HG03039 (cell line): ENCODE measurements around the gene AURKA.
"Not testable (repeated sequence)": the region's sequence is repeated elsewhere in the genome, so short reads cannot be mapped to it uniquely, and the experiment has no call there.

Experiments
- ATAC-seq: cut with Tn5 transposase; IDR thresholded peaks from one replicate; pipeline ENCODE4 v1.9.1; 2021; ENCODE audit warnings: mild to moderate bottlenecking, moderate library complexity; ENCODE audit not compliant: unreplicated experiment

Gene AURKA

DNA sequence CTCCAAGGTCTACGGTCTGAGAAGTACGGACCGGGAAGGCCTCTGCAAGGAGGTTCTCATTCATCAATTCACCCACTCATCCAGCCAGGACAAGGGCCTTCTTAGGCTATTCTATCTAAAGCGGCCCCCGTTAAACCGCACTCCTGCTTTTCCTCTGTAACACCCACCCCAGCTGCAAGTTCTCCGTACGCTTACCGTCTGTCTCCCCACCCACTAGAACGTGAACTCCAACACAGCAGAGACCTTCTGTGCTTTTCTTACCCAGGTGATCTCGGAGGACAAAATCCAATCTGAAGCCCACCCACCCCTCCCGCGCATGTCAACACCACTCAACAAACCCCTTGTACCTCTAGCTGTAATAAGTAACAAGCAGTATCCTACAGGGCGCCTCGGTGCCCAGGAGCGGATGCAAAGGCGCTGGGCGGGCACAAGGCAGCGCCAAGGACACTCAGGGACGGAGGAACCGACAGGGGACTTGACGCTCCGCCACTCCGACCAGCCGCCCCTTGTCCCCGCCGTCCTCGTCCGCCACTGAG lies 351 bp downstream of the AURKA start:
- peak; percentile 22 for ATAC-seq

DNA sequence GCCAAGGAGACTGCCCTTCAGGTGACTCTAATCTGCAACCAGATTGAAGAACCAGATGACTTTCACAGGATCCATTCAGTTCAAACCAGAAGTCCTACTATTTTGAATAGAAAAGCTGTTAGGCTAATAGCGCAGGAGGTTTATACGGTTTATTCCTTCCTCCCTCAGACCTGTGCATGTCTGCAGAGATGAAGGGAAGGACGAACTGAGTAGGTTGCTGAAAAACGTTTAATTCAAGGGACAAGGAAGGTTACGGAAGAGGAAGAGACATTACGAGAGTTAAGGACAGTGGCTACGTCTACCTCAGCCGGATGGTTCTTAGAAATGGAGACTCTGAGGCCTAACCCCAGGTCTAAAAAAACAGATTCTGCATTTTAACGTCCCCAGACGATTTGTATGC lies 978 bp downstream of the AURKA start:
- ATAC-seq = no peak

DNA sequence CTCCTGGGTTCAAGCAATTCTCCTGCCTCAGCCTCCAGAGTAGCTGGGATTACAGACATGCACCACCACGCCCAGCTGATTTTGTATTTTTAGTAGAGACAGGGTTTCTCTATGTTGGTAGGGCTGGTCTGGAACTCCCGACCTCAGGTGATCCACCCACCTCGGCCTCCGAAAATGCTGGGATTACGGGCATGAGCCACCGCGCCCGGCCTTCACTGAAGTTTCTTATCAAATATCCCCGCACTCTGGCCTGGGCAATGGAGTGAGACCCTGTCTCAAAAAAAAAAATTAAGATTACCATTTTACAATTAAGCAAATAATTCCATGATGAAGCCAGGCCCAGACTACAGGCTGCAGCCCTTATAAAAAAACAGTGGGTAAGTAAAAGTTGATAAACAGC lies 1.6 kb downstream of the AURKA start:
- ATAC-seq = not testable (repeated sequence)

DNA sequence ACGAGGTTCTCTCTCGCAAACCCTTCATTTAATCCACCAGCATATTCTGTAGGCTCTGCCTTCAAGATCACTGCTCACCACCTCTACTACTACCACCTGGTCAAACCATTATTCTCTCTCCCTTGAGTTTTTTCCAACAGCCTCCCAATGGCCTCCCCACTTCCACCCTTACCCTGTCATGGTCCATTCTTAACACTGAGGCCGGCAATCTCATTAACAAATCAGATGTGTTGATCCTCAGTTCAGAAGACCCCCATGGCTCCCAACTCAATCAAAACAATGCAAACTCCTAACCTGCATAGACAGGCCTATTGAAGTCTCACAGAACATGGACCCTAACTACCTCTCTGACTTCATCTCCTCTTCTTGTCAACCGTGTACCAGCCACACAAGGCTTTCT lies 2.2 kb downstream of the AURKA start:
- ATAC-seq = no peak

DNA sequence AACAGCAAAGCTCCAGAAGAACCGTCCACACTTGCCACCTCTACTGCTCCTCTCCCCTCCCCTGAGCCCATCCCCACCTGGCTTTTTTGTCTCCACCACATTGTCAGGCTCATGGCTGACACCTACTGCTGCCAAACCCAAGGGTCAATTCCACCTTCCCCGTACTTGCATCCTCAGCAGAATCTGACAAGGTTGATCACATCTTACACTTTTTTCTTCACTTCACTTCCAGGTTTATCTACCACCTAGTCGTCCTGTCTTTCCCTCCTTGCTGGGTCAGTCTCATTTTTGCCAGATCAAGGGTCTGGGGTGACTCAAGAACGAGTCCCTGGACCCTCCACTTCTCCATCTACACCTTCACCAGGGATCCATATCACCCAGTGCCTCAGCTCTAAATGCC lies 3.1 kb downstream of the AURKA start:
- no peak for ATAC-seq

DNA sequence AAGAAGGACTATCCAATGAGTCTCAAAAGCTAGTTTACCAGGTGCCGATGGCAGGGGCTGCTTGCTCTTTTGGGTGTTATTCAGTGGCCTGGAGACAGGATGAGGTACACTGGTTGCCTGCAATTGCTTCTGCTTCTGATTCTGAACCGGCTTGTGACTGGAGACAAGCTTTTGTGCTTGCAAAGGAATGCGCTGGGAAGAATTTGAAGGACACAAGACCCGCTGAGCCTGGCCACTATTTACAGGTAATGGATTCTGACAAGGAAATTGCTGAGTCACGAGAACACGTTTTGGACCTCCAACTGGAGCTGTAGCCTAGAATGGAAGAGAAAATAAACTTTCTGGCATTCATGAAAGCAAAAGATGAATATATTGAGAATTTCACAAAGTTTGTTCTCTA lies 5.8 kb downstream of the AURKA start:
- ATAC-seq = no peak

DNA sequence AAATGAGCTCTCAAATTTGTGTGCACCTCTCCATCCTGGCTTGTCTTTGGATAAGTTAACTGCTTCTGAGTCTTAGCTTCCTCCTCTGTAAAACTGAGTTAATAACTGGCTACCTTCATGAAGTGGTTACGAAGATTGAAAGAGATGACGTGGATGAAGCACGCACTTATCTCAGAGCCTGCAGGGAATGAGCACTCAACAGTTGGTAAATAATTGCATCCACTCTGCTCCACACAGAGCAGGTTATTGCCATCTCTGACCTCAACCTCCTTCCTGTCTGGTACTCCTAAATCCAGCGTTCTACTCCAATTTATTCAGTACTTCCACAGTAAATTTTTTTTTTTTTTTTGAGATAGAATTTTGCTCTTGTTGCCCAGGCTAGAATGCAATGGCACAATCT lies 6.9 kb downstream of the AURKA start:
- ATAC-seq = no peak

DNA sequence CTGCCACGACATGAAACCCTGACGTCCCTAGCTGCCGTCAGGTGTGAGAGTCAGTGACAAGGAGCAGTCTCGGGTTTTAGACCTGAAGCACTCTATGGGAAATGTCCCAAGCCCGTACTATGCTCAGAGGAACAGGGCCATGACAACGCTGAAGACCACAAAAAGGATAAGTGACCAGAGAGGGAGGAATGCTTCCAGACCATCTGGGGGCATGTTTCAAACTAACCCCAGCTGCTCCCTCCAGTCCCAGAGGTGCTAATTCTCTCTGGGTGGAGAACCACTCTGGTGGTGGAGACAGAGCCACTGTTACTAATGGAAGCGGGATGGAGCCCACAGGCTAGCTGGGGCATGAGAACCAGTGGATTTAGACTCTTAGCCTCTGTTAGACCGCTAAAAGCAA lies 8.7 kb downstream of the AURKA start:
- ATAC-seq = no peak

DNA sequence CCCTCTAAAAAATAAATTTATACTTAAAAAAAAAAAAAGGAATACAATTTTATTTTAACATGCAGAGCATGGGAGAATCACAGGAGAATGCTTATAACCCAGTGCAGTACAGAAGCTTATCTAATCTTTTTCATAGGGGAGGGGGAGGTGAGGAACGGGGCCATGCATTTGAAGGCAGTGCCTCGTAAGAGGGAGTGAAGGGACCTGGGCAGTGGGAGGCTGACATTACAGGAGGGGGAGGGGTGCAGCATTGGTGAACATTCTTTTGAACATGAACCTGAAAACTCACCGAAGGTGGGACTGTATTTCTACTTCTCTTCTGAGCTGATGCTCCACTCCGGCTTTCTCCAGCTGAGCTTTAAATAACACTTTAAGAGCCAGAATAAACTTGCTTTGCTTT lies 9.3 kb downstream of the AURKA start:
- no peak for ATAC-seq

DNA sequence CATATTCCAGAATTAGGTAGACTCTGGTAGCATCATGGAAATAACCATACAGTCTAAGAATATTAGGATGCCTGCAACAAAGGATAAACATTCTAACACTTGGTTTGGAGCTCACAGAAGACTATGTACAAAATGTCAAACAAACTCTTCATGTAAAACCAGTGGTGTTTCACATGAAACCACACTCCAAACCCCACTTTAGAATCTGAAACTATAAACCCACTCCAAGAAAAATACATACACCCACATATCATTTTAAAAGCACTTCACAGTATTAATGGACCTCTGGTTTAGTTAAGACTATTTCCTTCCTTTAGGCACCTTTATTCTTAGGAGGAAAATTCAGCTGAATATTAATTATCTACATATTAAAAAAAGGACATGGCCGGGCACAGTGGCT lies 10.5 kb downstream of the AURKA start:
- no peak for ATAC-seq

DNA sequence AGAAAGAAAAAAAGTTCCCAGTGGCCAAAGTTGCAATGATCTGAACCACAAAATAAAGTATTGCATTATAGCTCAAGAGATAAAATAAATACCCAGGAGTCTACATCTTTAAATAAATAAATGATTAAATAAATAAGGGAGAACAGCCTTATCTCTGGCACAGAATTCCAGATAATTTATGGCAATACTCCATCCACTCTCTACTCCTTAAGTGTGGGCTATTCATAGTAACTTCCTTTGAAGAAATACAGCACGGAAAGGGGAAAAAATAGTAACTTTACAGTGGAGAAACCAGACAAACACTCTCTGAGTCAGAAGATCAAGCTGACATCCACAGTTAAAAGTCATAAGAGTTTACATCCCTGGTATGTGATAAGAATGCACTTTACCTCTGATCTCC lies 11.6 kb downstream of the AURKA start:
- no peak for ATAC-seq

DNA sequence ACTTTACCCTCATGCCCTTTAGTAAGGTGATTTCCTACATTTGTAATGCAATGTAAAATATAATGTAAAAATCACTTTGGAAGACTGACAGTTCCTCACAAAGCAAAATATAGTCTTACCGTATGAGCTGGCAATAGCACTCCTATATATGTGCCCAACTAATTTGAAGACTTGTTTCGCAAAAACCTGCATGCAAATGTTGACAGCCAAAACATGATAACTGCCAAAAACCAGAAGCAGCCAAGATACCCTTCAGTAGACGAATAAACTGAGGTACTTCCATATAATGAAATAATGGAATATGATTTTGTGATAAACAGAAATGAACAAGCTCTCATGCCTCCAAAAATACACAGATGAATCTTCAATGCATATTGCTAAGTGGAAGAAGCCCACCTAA lies 13.6 kb downstream of the AURKA start:
- ATAC-seq = no peak

DNA sequence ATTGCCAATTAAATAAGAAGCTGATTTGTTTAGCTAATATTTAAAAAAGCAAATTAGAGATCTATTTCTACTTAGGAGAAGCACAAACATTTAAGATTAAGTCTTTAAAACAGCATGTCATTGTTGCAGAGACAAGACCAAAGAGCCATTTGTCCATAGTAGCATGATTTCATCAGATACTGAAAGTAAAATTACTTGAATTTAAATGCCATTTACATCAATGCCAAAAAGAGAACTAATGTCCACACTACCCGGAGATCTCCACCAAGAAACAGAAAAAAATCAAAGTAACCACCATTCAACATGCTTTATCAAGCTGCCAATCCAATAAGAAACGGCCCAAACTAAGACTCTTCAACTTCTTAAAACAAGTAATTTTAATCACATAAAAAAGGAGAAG lies 15.7 kb downstream of the AURKA start:
- ATAC-seq = no peak

DNA sequence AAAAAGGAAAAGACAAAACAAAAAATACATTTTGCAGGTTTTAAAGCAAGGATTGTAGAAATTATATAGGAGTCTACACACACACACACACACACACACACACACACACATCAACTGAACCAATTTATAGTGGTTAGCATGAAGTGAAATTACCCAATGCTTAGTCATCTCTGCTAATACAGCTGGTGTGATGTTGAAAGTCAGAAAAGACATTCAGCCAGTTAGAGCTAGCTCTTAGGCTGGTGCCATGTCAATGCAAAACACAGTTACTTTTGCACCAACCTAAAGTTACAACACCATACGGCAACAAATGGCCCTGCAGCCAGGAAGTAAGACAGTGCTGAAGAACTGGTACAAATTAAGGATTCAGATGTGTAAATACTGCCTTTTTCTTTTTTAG lies 18.1 kb downstream of the AURKA start:
- ATAC-seq = no peak

DNA sequence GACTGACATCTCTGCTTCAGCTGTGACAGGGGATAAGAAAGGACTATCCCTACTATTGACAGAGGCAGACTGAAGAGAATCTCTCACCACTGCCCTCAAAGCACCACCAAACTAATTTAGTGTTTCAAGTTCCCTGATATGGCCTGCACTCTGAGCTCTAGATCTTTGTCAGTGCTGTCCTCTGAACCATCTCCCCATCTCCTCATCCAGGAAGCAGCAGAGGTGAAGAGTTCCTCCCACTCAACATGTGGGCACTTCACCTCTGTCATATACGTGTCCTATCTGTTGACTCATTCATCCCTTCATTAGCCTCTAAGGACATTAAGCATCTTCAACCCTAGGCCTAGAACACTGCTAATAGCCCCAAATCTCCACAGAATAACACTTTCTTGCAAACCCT lies 19.2 kb downstream of the AURKA start:
- no peak for ATAC-seq

DNA sequence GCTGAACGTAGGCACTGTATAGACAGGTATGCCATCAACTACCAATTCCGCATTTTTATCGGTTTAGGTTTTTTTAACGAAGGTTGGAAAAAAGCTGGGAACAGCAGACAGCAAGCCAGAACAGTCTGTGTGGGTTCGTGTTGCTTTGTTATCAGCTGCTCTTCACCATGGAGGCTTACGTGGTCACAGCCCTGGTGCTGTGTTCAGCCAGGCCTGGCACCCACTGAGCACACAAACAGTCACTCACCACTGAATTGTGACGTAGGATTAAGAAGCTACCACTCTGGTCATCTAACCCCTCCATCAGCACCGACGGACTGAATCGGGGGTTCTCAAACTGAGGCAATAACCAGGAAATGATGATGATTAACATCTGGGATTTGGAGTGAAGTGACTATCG lies 20.0 kb downstream of the AURKA start:
- ATAC-seq = no peak

DNA sequence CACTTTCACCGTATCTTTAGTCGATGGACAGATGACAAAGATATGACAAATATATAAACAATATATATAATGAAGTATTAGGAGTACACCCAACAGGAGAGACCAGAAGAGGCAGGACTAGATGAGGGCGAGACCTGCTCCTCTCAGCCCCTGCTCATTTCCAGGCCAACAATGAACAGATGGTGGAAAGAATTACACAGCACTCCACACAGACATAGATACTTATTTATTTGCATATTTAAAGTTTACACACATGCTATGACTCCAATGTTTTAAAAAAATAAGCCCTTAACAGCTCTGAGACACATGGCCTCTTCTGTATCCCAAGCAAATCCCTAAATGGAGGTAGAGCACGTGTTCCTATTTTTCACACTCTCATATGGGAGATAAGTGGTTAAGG lies 22.8 kb downstream of the AURKA start:
- ATAC-seq = no peak

DNA sequence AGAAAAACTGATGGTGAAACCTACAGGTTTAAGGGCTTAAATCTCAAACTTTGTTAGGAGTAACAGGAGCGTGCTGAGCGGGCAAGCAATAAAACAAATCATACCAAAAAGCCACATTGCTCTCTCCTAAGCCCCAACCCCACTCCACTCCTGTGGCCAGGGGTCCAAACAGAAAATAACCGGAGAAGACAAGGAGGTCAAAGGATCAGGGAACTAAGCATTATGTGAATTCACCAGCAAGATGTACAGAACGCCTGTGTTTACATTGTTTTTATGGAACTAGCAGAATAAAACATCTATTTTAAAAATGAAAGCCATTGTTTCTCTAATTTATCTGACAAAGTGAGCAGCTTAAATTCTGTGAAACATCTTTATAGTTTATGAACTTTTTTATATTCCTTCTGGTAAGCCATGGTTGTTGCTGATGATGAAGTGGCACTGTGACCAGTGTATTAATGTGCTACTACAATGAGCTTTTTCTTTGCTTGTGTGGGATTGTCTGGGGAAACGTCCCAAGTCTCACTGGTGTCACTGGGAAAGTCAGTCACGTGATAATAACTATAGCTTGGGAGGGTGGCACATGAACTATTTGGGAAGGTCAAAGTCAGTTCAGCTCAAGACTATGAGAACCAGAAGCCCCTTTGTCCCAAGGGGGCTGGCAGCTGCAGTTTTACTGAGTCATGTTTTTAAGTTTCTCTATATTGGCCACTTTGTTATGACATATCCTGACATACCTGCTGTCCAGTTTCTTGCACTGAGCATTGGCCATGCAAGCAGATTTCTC lies 23.5 kb downstream of the AURKA start:
- ATAC-seq = no peak

DNA sequence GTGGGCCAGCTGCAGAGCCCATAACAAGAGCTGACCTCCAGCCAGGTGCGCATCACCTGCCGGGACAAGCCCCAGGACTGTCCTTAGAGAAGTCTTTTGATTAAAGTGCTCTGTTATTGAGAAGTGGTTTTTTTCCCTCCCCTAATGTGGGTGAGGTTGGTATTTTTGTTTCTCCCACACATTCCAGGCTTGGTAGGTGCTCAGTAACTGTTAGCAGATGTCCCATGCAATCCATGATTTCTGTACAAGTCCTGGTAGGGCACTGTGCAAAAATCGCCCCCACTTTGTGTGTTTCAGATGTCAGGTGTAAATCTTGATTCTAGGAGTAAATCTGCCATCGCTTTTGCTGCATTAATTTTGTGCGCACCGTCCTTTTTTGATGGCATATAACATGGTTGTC lies 28.5 kb downstream of the AURKA start:
- no peak for ATAC-seq

DNA sequence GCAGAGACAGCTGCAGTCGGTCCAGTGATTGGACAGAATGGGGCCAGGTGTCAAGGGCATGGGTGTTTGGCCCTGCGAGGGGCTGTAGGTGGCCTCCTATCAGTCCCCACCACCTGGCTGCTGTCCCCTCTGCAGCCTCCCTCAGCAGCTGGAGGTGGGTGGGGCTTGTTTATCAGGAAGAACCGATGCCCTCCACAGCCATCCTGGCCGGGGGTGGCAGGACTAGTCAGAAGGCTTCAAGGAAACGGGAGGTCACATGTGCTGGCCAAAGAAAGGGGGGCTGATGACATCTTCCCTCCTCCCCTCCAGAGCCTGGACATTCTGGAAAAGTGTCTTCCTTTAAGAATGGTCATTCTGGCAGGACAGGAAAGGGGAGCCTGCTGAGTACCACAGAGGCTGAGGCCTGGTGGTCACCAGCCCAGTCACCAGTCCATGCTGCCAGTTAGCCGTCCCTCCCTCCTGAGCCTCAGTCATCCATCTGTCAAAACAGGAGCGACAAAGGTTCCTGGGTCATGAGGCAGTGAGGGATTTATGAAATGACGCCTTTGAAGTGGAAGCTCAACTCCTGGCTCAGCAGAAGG lies 29.1 kb downstream of the AURKA start:
- ATAC-seq = no peak

DNA sequence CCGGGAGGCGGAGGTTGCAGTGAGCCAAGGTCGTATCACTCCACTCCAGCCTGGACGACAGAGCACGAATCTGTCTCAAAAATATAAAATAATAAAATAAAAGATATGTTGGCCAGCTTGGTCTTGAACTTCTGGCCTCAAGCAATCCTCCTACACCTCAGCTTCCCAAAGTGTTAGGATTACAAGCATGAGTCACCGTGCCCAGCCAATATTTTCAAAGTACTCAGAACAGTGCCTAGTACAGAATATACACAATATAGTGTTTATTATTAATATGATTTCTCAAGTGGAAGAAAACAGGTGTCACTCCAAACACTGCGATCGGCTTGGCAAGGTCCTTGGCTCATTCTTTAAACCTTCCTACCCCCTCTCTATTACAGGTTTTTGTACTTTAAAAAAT lies 30.1 kb downstream of the AURKA start:
- ATAC-seq = no peak

DNA sequence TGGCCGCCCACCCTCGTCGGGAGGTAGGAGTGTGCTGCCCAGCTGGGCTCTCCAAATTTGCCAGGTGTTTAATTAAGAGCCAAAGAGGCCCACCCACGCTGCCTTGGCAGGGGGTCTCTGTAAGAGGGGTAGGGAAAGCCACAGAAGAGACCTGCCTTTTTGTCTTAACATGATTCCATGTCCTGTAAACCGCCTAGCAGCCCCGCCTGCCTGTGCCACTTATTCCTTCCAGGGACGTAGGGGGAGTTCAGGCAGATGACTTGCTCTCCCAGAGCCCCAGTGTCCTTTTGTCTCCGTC lies 31.2 kb downstream of the AURKA start:
- no peak for ATAC-seq
